Cerebellar nuclear complex (tissue), 1 donor: ENCODE results near the gene S100A8.

ENCODE experiments used
- DNase-seq, 2 experiments: peaks; one replicate each; lab custom pipeline; 2025; lab: John Stamatoyannopoulos, UW

The S100A8 gene

DNA sequence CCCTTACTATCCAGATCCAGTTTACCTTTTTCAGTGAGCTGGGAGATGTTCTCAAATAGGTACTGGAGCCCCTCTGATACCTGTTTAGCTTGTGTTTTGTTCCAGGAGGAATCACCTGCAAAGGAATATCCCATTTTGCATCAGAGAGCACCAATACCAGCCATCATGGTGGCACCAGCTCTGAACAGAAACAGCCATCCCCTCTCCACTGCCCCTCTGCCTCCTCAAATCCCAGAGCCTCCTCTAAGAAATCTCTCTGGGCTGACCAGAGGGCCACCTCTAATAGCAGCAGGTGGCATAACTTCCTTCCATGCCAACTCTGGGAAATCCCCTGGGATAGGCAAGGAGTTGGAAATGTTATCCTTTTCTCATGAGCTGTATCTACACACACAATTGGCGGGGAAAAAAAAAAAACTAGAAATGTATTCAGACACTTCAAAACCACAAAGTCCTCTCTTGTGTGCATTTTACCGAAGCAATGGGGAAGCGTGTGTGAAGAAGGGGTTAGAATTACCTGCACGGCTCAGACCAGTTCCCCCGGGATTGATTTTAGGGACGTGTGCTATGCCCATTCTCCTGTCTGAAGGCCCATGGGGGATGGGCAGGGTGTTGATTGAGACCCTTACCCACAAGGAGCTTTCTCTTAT is 44.7 kb downstream of the S100A8 start:
- DNase-seq = no peak

DNA sequence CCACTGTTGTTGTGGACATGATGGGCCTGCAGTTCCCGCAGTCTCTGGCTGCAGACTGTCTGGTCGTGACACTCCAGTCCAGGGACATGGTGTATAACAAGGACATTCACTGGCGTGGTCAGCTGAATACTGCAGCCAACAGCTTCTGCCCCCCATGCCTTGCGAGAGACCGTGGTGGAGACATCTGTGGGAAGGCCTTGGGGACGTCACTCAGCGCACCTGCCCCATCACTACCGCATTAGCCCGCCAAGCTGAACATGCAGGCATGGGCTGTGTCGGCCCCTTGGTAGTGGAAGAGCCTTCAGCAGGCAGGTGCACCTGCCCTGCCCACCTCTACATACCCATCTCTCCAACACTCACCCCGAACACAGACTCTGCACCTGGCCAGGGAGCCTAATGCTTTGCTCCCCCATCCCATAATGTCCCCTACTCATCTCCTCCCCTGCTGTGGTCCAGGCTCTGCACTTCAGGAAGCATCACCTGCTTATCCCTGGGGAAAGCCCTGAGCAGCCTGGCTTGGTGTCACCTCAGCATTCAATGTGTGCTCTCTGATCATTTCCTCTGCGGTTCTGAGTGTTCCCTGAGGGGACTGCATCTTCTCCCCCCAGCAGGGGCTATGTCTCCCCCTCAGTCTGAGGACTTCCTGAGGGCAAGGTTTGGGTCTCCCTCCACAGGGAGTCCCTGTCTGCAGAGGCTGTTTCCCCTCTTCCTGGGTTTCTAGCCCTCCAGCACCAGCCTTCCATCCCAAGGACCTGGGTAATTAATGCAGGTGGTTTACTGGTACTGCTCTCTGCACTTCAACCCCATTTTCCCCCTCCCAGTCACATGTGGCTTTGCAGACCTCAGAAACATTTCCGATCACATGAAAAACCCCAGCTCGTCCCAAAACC is 45.4 kb downstream of the S100A8 start:
- DNase-seq = no peak

DNA sequence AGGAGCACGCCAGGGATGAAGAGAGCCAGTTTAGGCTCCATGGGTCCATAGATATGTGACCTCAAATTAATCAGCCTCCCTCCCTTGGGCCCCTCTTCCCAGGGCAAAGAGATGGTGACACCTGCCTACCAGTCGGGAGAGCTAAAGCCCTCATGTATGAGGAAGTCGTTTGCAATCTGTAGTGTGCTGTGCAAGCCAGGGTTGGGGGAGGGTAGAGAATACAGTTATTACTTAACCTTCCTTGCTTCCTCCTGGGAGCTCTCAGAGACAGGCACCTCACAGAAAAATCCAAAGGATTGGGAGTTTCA is 46.2 kb downstream of the S100A8 start:
- no peak for DNase-seq

DNA sequence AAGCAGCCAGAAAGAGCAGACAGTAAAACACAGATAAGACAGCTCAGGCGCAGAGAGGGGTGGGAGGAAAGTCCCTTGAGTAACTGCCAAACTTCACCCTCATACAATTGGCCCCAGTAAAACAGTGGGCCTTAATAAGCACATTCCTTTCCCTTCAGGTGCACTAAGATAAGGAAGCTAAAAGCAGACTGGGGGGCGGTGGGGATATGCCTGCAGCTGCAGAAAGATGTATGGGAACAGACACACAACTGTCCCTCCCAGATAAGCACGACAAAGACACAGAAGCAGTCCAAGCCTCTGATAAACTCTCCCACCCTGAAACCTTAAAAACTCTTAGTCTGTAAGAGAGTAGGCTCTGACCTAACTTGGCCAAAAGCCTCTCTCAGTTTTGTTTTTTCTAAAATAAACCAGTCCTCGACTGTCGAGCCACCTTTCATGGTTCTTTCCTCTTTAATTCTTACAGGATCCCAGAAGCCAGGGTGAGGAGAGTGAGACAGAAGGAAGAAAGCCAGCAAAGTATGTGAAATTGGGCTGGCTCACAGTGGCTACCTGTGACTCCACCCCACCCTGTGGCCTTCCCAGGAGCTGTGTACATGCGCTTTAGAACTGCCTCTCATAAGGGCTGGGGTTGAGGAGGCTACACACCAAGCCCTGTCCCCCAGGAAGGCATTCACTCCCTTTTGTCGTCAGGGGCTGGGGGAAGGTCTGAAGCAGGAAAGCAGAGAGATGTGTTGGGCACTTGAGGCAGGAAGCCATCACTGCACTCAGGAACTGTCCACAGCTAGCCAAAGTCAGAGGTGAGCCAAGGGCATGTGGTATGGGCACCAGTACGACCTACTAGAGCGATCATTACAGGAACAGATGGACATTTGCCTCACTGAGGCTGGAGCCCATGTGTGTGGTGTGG is 46.8 kb downstream of the S100A8 start:
- DNase-seq = no peak

DNA sequence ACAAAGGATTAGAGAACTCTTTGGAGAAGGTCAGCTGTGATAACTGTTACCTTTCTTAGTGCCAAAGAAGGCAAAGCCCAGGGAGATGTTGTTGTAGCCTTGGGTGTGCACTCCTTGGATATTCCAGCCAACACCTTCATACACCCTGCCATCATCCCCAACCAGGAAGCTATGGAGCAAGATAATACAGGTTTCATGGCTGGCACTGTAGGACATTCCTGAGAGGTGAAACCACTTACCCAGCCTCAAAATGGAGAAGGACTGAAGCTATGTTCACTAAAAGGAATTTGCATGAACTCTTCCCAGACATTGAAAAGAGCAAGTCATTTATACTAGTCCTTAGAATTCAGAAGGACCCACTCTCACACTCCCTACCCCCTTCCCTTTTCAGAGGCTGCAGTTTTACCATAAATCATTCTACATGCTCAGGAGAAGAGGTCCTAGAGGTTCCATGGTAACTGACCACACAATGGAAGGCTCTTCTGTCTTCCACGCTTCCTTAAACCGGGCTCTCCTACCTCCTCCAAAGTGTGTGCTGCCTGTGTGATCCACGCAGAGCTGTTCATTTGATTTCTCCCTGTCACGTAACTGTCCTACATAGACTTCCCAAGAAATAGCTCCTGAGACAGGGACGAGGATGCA is 47.7 kb downstream of the S100A8 start:
- no peak for DNase-seq

DNA sequence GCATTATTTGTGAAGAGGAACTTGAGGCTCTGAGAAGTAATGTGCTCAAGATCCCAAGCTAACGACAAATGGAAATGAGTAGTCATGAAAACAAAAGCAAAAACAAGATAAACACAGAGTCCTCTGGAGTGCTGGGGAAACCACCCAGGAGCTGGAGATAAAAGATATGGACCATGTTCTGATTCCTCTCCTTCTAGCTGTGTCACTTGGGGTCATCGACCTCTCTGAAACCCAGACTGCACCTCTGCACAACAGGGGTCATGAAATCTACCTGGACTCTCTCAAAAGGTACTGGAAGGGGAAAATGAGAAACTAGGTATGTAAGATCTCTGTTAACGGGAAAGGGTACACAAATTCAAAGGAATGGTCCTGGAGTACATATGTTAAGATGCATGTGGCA is 48.7 kb downstream of the S100A8 start:
- no peak for DNase-seq

DNA sequence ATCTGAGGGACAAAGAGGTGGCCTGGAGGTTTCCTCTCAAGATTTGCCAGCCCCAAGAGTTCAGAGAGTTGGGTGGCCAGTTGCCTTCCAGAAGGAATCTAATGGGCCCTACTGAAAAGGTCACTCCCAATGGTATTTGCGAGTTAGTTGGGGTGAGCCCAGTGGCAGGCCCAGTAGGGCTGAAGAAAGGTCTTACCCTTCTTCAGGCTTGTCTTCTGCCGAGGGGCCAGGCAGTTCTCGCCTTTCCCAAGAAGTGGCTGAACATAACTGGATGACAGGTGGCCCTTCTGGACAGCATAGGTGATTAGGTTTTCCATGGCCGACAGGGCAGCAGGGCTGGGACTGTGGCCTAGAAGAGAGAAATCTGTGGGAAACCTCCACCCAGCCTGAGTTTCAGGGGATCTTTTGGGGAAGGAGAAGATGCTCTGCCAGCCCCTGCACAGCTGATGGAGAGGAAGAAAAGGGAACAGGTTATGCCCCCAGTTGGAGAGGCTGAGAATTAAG is 49.4 kb downstream of the S100A8 start:
- DNase-seq = no peak

DNA sequence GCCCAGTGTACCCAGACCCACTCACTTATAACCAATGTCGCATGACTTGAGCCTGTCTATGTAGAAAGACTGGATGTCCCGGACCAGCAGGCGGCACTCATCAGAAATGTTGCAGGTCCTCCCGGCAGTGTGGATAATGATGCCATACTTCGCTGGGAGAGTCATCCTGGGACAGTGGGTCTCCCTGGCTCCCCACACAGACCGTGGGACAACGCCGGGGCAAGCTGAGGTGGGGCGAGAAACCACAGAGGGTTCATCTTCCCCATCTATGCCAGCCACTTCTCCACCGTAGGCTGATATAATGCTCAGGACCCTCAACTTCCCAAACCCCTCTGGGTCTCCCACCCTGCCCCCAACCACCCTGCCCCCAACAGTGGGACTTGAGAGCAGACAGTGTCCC is 50.5 kb downstream of the S100A8 start:
- DNase-seq = no peak
